Stimulated activated CD8-positive, alpha-beta memory T cell treated with anti-CD3 and anti-CD28 coated beads, Interleukin-7, amount 100 ng/mL, for 4 hours (primary cell): Measurements from ENCODE around the gene TNFAIP1.

Experiments
- DNase-seq, 2 donors: peaks; one replicate each; pipeline ENCODE4 v3.0.0-alpha.2; 2020; ENCODE audit warnings: low read depth in 2 of 2

Gene TNFAIP1

GRCh38 chr17:28345419-28346198, 10.0 kb downstream of the TNFAIP1 start:
- no peak for DNase-seq

- DNase-seq = no peak
Observed at GRCh38 chr17:28346199-28346580, 10.6 kb downstream of the TNFAIP1 start.

GRCh38 chr17:28346746-28347246, 11.2 kb downstream of the TNFAIP1 start:
- DNase-seq = no peak

DNA sequence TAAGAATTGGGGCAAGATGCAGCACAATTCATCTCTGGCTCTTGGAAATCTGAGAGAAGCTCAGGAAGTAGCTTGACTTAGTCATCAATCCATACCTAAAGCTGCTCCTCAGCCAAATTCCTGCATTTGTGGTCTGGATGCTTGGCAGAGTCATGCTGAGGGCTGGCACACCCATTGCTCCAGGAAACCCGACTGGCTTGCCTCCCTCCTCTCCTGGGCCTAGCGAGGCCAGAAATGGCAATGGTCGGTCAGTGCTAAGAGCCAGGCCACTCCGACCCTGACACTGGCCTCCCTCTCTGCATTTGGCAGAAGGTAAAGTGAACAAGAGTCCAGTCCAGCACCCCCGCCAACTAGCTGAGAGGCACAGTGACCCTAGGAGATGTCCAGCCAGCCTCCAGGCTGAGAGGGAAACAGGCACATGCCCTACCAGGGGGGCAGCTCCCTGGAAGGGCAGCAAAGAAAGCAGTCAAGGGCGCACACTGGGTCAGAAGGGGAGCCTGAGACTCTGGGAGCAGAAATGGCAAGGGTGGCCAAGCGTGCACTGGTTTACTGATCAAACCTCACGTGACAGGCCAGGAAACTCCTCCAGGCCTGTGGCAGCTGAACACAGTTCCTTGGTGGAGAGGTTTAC, 11.8 kb downstream of the TNFAIP1 start:
- no peak for DNase-seq

- no peak for DNase-seq
Observed at GRCh38 chr17:28348979-28349378, 13.4 kb downstream of the TNFAIP1 start.

DNA sequence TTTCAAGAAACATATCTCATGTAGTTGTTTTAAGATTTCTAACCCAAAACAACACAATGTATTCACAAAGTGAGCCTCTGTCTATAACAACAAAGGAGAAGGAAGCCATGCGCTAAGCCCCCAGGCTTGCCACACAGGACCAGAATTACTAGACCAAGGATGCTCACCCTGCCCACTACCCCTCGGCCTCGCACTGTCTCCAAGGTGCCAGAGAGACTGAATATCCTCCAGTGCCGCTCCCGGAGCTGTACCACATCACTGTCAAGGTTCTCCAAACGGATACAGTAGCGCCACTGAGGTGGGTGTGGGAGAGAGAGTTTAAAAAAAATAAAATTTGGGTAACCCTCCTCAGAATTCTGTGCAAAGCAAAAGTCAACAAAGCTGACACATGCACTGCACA, 14.7 kb downstream of the TNFAIP1 start:
- no peak for DNase-seq

- peak; percentile 89 to 95 for DNase-seq
Observed at GRCh38 chr17:28357061-28357900, 21.7 kb downstream of the TNFAIP1 start, which contains the start of gene POLDIP2. POLDIP2 (minus strand) TSS chr17:28357527; CDS start chr17:28357448, 79 bp downstream.

DNA sequence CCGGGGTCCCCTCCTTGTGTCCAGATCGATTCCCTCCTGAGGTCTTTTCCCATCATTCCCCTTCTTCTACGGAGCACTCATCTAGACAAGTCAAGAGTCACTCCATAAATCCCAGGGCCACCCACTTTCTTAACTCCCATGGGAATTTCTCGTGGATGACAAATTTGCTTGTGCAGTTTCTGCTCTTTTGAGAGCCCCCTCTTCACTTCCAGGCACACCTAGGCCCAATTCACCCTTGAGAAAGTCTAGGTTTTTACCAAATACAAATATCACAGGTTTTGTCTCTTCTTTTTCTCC, 22.3 kb downstream of the TNFAIP1 start:
- DNase-seq = no peak

DNA sequence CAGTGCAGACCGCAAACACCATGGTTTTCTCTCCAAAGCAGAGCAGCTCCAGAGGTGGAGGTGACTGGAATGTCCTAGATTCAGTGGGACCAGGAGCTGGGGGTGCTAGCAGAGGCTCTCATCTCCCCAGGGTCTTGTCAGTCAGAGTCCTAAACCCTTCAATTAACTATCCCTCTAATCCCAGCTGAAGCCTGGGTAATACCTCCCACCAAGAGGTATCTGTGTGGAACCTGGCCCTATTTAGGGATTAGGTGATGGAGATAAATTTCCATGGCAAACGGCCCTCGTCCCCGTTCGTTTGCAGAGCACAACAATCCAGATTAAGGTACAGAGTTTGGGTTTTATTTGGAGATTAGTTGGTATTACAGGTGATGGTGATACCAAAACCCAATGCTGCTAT, 27.6 kb downstream of the TNFAIP1 start:
- DNase-seq = no peak

DNA sequence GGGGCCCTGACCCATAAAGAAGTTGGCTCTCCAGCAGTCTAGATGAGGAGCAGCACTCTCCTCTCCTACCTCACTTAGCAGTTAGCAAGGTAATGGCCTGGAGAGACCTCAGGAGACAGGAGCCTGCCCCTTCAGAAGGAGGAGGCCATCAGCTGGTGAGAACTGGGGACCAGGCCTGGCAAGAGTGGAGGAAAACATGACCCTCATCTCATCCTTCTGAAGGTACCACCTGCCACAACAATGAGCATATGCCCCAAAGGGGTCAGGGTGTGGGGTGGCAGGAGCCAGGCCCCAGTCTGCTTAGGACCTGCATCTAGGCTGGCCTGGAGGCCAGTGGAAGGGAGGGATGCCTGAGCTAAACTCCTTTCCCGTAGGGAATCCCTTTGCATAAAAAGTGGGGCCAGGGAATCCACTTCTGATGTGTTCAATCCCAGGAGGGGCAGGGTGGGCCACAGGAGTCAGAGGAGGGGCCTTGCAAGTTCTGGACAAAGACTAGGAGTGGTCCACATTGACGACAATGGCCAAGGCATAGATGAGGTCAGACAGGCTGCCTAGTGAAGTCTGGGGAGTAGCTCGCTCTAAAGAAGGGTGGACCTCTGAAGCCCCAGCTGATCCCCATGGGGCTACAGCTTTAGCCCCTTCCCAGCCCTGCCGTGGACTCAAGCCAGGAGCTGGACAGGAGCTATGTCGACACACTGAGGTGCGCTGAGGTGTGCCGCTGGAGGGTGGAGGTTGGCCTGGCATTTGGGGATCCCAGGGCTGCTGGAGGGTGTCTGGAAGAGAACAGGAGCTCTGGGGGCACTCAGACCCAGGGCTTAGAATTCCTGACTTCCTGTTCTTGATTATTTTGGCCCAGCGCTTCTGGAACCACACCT, 28.5 kb downstream of the TNFAIP1 start:
- no peak for DNase-seq

- no peak for DNase-seq
Observed at GRCh38 chr17:28364665-28365363, 29.3 kb downstream of the TNFAIP1 start, which contains the start of gene SEBOX. SEBOX (minus strand) TSS chr17:28365199; CDS start chr17:28365151, 48 bp downstream.

DNA sequence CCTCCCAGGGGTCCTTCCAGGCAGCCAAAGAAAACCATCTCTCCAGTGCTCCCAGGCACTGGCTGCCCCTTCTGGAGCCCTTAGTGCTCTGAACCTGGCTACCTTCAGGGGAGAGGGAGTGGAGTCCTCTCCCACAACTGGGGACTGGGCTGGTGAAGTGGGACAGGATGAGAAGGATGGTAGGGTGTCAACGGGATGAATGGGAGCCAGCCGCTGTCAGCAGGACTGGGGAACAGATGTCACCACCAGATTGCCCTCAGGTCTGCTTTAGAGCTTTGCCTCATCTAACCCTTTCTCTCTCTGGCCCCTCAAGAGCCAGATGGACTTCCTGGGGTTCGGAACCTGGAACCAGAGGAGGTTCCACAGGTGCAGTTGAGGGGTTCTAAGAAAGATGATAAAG, 29.9 kb downstream of the TNFAIP1 start:
- DNase-seq = no peak

DNA sequence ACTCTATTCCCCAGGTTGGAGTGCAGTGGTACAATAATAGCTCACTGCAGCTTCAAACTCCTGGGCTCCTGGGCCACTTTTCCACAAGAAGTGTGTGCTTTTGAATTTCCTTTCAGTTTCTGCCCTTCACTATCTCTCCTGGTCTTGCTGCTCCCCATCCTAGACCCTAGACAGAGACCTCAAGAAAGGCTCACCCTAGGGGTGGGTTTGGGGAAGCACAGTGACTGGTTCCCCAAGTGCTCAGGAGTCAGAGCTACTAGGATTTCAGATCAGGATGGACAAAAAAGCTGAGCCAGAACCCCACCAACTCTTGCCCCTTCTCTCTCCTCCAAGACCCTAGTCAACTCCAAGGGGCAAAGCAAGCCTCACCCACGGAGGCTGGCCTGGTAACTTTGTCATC, 31.0 kb downstream of the TNFAIP1 start:
- DNase-seq = no peak

- DNase-seq = no peak
Observed at GRCh38 chr17:28367641-28368305, 32.2 kb downstream of the TNFAIP1 start.

GRCh38 chr17:28368306-28368831, 32.8 kb downstream of the TNFAIP1 start:
- no peak for DNase-seq

- DNase-seq = no peak
Observed at GRCh38 chr17:28368915-28369683, 33.5 kb downstream of the TNFAIP1 start.

DNA sequence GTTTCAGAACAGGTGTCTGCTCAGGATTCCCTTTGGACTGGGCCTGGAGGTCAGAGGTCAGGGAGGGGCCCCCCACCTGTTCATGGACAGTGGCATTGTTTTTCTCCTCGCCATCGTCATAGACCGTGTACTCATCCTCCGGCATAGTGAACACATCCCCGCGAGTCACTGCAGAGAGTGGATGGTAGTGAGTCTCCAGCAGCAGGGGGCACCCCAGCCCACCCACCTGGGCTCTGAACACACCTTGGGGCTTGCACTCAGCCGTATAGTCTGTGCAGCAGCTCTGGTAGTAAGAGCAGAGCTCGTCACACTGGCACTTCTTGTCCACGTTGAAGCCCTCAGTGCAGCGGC, 34.1 kb downstream of the TNFAIP1 start:
- no peak for DNase-seq

- no peak for DNase-seq
Observed at GRCh38 chr17:28370035-28370743, 34.6 kb downstream of the TNFAIP1 start, which contains the start of gene VTN. VTN (minus strand) TSS chr17:28370307; CDS start chr17:28370203, 104 bp downstream.

DNA sequence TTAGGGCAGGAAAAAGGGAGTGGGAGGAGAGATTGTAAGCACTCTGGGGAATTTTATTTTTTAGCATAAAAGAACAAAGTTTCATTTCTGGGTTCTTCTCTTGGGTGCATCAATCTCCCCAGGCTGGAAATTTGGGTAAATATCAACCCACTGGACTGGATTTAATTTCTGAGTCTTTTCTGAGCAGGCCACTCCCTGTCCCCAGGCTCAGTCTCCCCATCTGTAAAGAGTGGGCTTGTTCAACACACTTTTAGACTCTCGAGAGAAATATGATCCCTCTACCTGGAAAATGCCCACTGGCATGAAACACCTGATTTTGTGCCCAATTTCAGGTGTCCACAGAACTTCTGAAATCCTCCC, 35.2 kb downstream of the TNFAIP1 start:
- DNase-seq = no peak
